OCI-M2 (cell line): ENCODE measurements around the gene MAOA.
"Not testable (repeated sequence)": the region's sequence is repeated elsewhere in the genome, so short reads cannot be mapped to it uniquely, and the experiment has no call there.

Experiments
- DNase-seq: peaks from one replicate; lab custom pipeline; 2025; ENCODE audit not compliant: unreplicated experiment; lab: John Stamatoyannopoulos, UW

Gene MAOA

DNA sequence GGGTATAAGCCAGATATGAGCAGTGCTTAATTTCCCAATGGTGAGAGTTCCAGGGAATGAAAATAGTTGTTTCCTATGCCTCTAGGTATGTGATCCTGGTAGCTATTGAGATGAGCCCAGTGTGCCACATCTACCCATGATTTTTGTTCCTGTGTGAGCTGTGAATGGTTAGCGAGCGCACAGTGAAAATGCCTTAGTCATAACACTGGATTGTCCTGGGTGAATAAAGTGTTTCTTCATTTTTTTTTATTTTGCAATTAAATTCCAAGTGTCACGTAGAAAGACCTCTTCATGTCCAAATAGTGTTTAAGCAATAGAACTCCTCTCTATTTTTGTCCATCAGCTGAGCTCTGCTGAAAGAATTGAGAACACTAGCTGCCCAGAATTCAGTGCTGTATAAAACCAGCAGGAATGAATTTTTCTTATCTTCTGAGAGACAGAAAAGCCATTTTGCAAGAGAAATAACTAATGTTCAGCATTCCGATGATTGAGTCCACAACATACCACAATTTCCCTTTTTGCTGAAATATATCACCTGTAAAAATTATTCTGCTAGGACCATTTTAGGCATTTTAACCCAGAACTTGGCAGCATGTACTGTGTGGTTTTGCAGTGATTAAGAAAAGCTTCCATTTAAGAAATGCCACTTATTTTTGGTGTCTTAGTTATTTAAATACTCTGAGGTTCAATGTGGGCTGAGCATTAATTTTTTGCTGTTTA, 5.6 kb downstream of the MAOA start:
- no peak for DNase-seq

DNA sequence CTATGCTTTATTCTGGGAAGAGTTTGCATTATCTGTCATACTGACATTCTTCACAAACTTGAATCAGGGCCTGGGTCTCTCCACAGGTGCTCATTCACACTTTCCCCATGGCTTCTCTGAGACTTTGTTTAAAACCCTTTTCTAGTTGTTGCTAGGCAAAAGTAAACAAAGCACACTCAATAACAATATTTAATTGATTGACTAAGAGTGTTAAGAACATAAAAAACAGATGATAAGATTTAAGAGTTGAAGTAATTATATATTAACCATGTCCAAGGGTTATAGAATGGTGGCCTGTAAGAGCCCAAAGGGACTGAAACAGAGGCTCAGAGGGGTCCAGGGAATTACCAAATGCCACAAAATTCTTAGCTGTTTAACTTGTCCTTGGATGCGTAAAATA, 7.1 kb downstream of the MAOA start:
- DNase-seq: no peak

DNA sequence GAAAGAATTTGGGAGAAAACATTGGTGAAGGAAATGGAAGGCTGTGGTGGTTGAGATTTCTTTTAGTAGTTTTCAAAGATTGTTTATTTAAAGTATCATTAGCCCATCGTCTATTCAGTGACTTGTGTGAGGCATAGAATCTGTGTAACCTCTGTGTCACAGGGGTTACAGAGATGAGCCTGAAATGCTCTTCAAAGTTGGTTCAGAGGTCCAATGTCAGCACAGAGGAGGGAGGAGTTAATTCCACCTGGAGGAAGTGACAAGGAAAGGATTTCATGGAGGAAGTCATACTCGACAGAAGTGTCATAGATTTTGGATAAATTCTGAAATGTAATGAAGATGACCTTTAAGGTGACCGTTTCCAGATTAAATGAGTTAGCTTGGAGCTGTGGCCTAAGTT, 8.2 kb downstream of the MAOA start:
- no peak for DNase-seq

- DNase-seq: no peak
These were observed 8.6 kb downstream of the MAOA start for GRCh38 chrX:43664708-43665107.

- no peak for DNase-seq
These were observed 10.3 kb downstream of the MAOA start for GRCh38 chrX:43666311-43666912.

DNA sequence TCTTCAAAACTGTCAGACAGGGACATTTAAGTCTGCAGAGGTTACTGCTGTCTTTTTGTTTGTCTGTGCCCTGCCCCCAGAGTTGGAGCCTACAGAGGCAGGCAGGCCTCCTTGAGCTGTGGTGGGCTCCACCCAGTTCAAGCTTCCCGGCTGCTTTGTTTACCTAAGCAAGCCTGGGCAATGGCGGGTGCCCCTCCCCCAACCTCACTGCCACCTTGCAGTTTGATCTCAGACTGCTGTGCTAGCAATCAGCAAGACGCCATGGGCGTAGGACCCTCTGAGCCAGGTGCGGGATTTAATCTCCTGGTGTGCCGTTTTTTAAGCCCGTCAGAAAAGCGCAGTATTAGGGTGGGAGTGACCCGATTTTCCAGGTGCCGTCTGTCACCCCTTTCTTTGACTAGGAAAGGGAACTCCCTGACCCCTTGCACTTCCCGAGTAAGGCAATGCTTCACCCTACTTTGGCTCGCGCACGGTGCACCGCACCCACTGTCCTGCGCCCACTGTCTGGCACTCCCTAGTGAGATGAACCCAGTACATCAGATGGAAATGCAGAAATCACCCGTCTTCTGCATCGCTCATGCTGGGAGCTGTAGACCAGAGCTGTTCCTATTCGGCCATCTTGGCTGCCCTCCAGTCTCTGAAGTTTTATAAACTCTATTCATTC, 20.0 kb downstream of the MAOA start:
- not testable (repeated sequence) for DNase-seq

GRCh38 chrX:43676971-43677572, 21.0 kb downstream of the MAOA start:
- DNase-seq: no peak

DNA sequence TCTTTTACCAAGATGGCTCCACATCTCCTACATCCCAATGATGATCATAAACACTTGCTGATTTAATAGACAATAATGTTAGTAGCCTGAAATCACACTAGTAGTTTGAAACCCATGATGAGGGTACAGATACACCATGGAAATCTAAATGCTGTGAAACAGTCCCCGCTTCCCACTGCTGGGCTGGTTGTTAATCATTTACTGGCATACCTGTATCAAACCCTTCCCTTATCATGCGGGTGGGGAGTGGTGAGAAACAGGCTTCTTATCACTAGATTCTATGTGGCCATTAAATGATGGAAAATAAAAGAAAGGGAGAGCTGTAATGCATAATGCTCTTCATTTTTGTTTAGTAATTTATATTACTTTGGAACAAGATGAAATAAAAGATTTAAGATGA, 21.9 kb downstream of the MAOA start:
- no peak for DNase-seq

- no peak for DNase-seq
These were observed 23.0 kb downstream of the MAOA start for GRCh38 chrX:43679058-43679457.

- DNase-seq: no peak
These were observed 23.7 kb downstream of the MAOA start for GRCh38 chrX:43679778-43680177.

- DNase-seq: no peak
These were observed 26.6 kb downstream of the MAOA start for GRCh38 chrX:43682726-43683125.

GRCh38 chrX:43685221-43685620, 29.1 kb downstream of the MAOA start:
- no peak for DNase-seq

GRCh38 chrX:43688586-43688985, 32.5 kb downstream of the MAOA start:
- no peak for DNase-seq

- no peak for DNase-seq
These were observed 37.7 kb downstream of the MAOA start for GRCh38 chrX:43693602-43694406.

- DNase-seq: no peak
These were observed 43.4 kb downstream of the MAOA start for GRCh38 chrX:43699475-43699874.

DNA sequence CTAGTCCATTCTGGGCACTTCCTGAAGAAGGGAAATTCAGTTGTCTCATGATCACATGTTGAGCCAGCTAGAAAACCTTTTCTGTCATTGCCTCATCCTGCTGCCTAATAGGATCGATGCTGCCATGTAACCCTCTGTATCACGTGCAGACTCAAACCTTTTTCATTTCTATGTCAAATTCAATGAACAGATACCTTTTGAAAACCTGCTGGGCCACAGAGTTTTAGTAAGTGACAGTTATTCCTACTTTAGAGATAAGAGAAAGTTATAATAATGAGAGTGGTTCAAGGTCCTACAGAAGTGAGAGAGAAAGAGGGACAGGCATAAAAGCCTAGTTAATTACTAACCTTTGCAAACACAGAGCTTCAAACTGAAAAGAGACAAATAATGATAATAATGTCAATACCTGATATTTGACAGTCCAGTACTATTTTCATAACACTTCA, 46.0 kb downstream of the MAOA start:
- DNase-seq: no peak

GRCh38 chrX:43702660-43703059, 46.6 kb downstream of the MAOA start:
- DNase-seq: no peak

- DNase-seq: no peak
These were observed 47.2 kb downstream of the MAOA start for GRCh38 chrX:43703211-43703791.

GRCh38 chrX:43706786-43707370, 50.8 kb downstream of the MAOA start:
- DNase-seq: no peak

DNA sequence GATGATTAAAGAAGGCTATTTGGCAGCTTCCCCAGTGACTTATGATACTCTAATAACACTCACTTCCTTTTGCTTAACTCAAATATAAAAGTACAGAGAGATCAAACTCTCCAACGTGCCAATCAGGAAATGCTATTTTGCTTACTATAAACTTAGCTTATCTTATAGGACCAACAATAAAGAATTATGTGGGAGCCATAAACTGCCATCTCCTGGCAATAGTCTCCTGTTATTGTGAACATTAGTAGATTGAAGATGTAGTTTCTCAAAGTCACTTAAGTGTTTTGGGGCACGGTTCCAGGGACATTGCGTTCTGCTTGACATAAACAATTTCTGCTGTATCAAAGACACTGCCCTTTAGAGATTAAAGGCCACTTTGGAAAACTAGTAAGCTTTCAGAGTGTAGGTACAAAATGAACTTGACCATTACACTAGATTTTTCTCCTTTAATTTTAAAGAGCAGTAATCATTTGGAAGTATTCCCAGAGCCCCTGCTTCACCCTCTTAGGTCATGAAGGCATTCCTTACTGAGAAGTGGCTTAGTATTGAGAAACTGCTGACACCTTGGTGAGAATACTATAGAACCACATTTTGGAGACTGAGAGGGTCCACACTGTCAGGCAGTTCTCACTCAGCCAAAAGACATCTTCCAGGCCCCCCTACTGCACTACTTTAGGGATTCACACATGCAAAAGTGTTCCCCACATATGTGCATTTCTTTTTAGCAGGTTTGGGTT, 51.9 kb downstream of the MAOA start:
- no peak for DNase-seq
